Neuronal stem cell (in vitro differentiated cells): ENCODE results near the gene DIO3.

ENCODE experiments used
- DNase-seq: peaks from one replicate; pipeline ENCODE4 v3.0.0-alpha.2; 2013; ENCODE audit warnings: low spot score
- H2AFZ ChIP-seq: one replicate; pipeline ENCODE4 v1.6.1; 2013; ENCODE audit warnings: mild to moderate bottlenecking, low read length, inconsistent platforms
- H2AK5ac ChIP-seq: 2 replicates; pipeline ENCODE4 v1.6.1; 2013; ENCODE audit warnings: low read depth, mild to moderate bottlenecking, inconsistent platforms, low read length, moderate library complexity, mixed read lengths
- H2BK120ac ChIP-seq: 2 replicates; pipeline ENCODE4 v1.6.1; 2013; ENCODE audit warnings: low read depth, mild to moderate bottlenecking, inconsistent platforms, low read length, moderate library complexity, mixed read lengths
- H2BK12ac ChIP-seq: one replicate; pipeline ENCODE4 v1.6.1; 2013; ENCODE audit warnings: low read length, inconsistent platforms
- H2BK15ac ChIP-seq: 2 replicates; pipeline ENCODE4 v1.6.1; 2013; ENCODE audit warnings: mild to moderate bottlenecking, low read length, inconsistent platforms, mixed read lengths
- H2BK5ac ChIP-seq: one replicate; pipeline ENCODE4 v1.6.1; 2013; ENCODE audit warnings: inconsistent platforms, mild to moderate bottlenecking, low read length, moderate library complexity
- H3K14ac ChIP-seq: one replicate; pipeline ENCODE4 v1.6.1; 2013; ENCODE audit warnings: low read length, inconsistent platforms
- H3K18ac ChIP-seq: 2 replicates; pipeline ENCODE4 v1.6.1; 2013; ENCODE audit warnings: low read length, inconsistent platforms
- H3K23ac ChIP-seq: 2 replicates; pipeline ENCODE4 v1.6.1; 2013; ENCODE audit warnings: low read depth, mild to moderate bottlenecking, mixed read lengths, low read length, inconsistent platforms; ENCODE audit not compliant: poor library complexity
- H3K27ac ChIP-seq: replicated peaks from 3 replicates; pipeline ENCODE4 v1.5.1; 2013; ENCODE audit warnings: low read length, inconsistent platforms
- H3K27me3 ChIP-seq, 3 experiments: 2 replicates each; pipeline ENCODE4 v1.6.1; 2013; ENCODE audit warnings: low read length in 3 of 3, mild to moderate bottlenecking in 2 of 3, inconsistent platforms in 1 of 3, low read depth in 1 of 3, mixed read lengths in 1 of 3, moderate library complexity in 1 of 3; ENCODE audit not compliant: control insufficient read depth in 3 of 3, insufficient read depth in 3 of 3
- H3K36me3 ChIP-seq, 2 donors: replicated peaks in 1 of 2; 2 replicates each; pipeline ENCODE4 v1.6.1; 2013; ENCODE audit warnings: low read length in 2 of 2; ENCODE audit not compliant: control insufficient read depth in 2 of 2, insufficient read depth in 2 of 2
- H3K4ac ChIP-seq: 2 replicates; pipeline ENCODE4 v1.6.1; 2013; ENCODE audit warnings: inconsistent platforms, mild to moderate bottlenecking, low read length, moderate library complexity
- H3K4me1 ChIP-seq, 2 donors: 1 replicate in 1 of 2; 2 replicates in 1 of 2; pipeline ENCODE4 v1.6.1; 2013; ENCODE audit warnings: low read length in 2 of 2, low read depth in 1 of 2; ENCODE audit not compliant: control insufficient read depth in 2 of 2, insufficient read depth in 1 of 2
- H3K4me2 ChIP-seq: one replicate; pipeline ENCODE4 v1.6.1; 2013; ENCODE audit warnings: mild to moderate bottlenecking, low read length, inconsistent platforms; ENCODE audit not compliant: insufficient read depth, poor library complexity, severe bottlenecking
- H3K4me3 ChIP-seq, 2 donors: 2 replicates each; pipeline ENCODE4 v1.5.1; 2013; ENCODE audit warnings: low read length in 2 of 2, mild to moderate bottlenecking in 2 of 2, inconsistent platforms in 1 of 2, moderate library complexity in 1 of 2
- H3K79me1 ChIP-seq: one replicate; pipeline ENCODE4 v1.6.1; 2013; ENCODE audit warnings: low read depth, mild to moderate bottlenecking, inconsistent platforms, low read length, moderate library complexity
- H3K9ac ChIP-seq: one replicate; pipeline ENCODE4 v1.6.1; 2013; ENCODE audit warnings: mild to moderate bottlenecking, low read depth, low read length, inconsistent platforms; ENCODE audit not compliant: poor library complexity
- H3K9me3 ChIP-seq, 2 donors: replicated peaks in 1 of 2; 2 replicates each; pipeline versions ENCODE3 to v1.6.1; 2013; ENCODE audit warnings: low read length in 2 of 2, mild to moderate bottlenecking in 2 of 2, inconsistent platforms in 1 of 2, low read depth in 1 of 2, mixed read lengths in 1 of 2, moderate library complexity in 1 of 2; ENCODE audit not compliant: control insufficient read depth in 2 of 2, insufficient read depth in 1 of 2
- H4K8ac ChIP-seq: one replicate; pipeline ENCODE4 v1.6.1; 2013; ENCODE audit warnings: low read depth, mild to moderate bottlenecking, inconsistent platforms, low read length, moderate library complexity
- H4K91ac ChIP-seq: one replicate; pipeline ENCODE4 v1.6.1; 2013; ENCODE audit warnings: low read length, low read depth, mild to moderate bottlenecking, inconsistent platforms; ENCODE audit not compliant: poor library complexity
- WGBS, 2 donors: extraction: QIAGEN DNeasy Blood & Tissue Kit; methylation state at CpG; one replicate each; pipeline ENCODE4 v1.1.7; 2013; ENCODE audit warnings: missing lambda C conversion rate in 2 of 2, mixed read lengths in 1 of 2; ENCODE audit not compliant: insufficient read length in 2 of 2, insufficient replicate concordance in 1 of 2; ENCODE audit errors: extremely low coverage in 2 of 2; 5-methylcytosine and 5-hydroxymethylcytosine counted together

DIO3 gene

DNA sequence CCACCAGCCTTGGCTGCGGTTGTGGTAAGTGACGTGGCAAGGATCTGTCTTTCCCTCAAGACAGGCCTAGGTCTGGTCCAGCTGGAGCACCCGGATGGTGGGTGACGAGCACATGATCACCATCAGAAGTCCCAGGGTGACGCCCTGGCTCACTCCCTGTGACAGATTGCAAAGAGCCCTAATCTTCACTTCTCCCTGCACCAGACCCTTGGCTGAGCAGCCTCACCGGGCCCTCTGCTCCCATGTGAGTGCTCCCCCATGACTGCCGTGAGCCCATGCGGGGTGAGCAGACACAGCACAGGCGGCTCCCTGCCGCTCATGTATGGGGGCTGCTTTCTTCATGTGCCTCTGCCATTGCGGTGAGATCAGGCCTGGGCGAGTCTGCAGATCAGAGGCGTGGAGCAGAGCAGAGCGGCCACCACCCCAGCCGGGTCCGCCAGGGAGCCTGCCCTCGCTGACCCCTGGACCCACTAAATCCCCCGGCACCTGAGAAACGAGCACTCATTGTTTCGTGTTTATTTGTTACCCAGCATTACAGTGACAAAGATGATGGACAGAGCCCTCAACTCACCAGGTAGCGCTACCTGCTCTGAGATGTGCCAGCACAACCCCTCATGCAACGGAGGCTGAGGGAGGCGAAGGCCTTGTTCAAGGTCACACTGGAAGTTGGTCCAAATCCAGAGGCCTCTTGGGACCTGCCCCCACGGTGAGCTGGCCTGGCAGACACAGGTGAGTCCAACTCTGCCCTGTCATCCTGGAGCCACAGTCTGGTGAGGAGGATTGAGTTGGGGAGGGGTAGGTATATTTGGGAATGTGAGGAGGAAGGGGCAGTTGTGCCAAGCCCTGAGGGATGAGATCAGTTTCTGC, 9.3 kb upstream of the DIO3 start:
- Histone ChIP-seq H2BK5ac (no peak overlapping the region), H3K23ac (peak overlapping the region; percentile 27), H3K9me3 (no peaks in the 10 kb centered on the region), H2BK12ac (no peak overlapping the region), H4K91ac (no peak overlapping the region), H3K4me3 (no peak overlapping the region), H4K8ac (no peak overlapping the region), H3K27me3 (peaks cover 0 to 2% (median 0%) of the 10 kb centered on the region in 3 experiments), H3K27ac (no peak overlapping the region), H3K14ac (no peak overlapping the region), H3K4me2 (no peak overlapping the region), H2AK5ac (no peak overlapping the region), H2AFZ (no peak overlapping the region), H3K4me1 (no peaks in the 10 kb centered on the region), H3K9ac (no peak overlapping the region), H3K4ac (no peak overlapping the region), H3K79me1 (no peaks in the 10 kb centered on the region), H2BK120ac (no peak overlapping the region), H3K36me3 (no peaks in the 10 kb centered on the region), H3K18ac (peak overlapping the region; percentile 4), H2BK15ac (no peak overlapping the region)
- DNase-seq = no peak
- WGBS, 2 donors = no CpG with 5 or more reads among the region's 24 CpGs

DNA sequence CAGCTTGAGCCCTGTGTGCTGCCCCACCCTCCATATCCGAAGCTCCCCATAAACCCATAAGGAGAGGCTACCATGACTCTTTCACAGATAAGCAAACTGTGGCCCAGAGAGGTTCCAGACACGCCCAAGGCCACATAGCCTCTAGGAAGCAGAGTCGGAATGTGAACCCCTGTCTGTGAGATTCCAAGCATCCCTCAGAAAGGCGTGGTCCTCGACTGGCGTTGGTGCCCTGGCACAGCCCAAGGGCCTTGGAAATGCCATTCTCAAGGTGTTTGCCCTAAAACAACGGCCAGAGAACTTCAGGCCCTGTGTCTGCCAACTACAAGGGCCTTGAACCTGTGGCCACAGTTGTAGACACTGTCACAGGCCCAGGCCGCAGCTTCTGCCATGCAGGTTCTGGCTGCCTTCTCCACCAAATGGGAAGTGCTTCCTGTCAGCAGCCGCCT, 8.5 kb upstream of the DIO3 start:
- Histone ChIP-seq H4K91ac (no peak overlapping the region), H2BK12ac (no peak overlapping the region), H4K8ac (no peak overlapping the region), H3K9me3 (no peaks in the 10 kb centered on the region), H3K27ac (no peak overlapping the region), H3K4me2 (no peak overlapping the region), H3K14ac (no peak overlapping the region), H3K4me1 (no peaks in the 10 kb centered on the region), H2BK120ac (no peak overlapping the region), H3K18ac (no peak overlapping the region), H2BK5ac (no peak overlapping the region), H3K79me1 (no peaks in the 10 kb centered on the region), H3K36me3 (no peaks in the 10 kb centered on the region), H3K4ac (no peak overlapping the region), H3K23ac (no peak overlapping the region), H2AK5ac (no peak overlapping the region), H2AFZ (no peak overlapping the region), H3K9ac (no peak overlapping the region), H3K27me3 (peaks cover 0 to 6% (median 2%) of the 10 kb centered on the region in 3 experiments), H2BK15ac (no peak overlapping the region), H3K4me3 (no peak overlapping the region)
- no peak for DNase-seq
- WGBS, 2 donors = no CpG with 5 or more reads among the region's 9 CpGs

DNA sequence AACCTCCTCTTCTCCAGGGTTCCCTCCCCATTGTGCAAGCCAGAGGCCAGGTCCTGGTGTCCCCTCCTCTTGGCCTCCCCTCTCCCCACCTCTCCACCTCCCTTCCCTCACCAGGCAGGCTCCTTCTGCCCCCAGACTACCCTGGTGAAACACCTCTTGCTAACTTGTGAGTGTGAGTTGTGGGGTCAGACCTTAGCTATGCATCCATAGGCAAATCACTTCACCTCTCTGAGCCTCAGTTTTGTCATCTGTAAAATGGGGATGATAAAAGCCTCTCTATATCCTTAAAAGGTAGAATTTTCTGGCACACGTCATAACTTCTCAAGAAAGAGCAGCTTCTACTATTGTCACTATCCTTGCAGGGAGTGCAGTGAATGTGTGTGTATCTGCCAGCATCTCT, 7.9 kb upstream of the DIO3 start:
- Histone ChIP-seq H4K91ac (no peak overlapping the region), H3K79me1 (no peaks in the 10 kb centered on the region), H3K18ac (no peak overlapping the region), H3K27me3 (peaks cover 0 to 11% (median 5%) of the 10 kb centered on the region in 3 experiments), H4K8ac (no peak overlapping the region), H3K14ac (no peak overlapping the region), H3K9ac (no peak overlapping the region), H3K4me3 (no peak overlapping the region), H2BK5ac (no peak overlapping the region), H3K4me1 (no peaks in the 10 kb centered on the region), H3K4ac (no peak overlapping the region), H2BK120ac (no peak overlapping the region), H3K23ac (no peak overlapping the region), H3K4me2 (no peak overlapping the region), H2AK5ac (no peak overlapping the region), H2BK15ac (no peak overlapping the region), H2BK12ac (no peak overlapping the region), H3K9me3 (no peaks in the 10 kb centered on the region), H3K36me3 (no peaks in the 10 kb centered on the region), H3K27ac (no peak overlapping the region), H2AFZ (no peak overlapping the region)
- WGBS, 2 donors = no CpG with 5 or more reads among the region's 1 CpG
- no peak for DNase-seq

DNA sequence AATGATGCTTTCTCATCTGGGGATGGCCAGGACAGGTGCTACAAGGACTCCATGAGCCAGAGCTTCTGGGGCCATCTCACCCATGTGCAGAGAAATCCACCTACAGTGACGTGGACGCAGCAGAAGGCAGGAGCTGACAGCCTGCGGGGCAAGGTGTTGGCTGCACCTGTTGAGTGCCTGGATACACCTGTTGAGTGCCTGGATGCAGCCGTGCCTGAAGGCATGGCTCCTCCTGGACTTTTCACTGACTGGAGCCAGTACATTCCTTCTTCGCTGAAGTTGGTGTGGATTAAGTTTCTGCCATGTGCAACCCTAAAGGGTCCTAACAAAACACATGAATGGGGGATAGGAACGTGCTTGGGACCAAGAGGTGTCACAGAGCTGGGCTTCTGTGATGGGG, 7.4 kb upstream of the DIO3 start:
- H4K91ac ChIP-seq = no peak overlapping the region
- no peak overlapping the region for H3K27ac ChIP-seq
- H2BK15ac ChIP-seq = no peak overlapping the region
- no peaks in the 10 kb centered on the region for H3K79me1 ChIP-seq
- H3K4me1 ChIP-seq = peaks cover 2 to 4% of the 10 kb centered on the region in 2 donors
- H2BK12ac ChIP-seq = no peak overlapping the region
- no peaks in the 10 kb centered on the region for H3K36me3 ChIP-seq
- DNase-seq = no peak
- H4K8ac ChIP-seq = no peak overlapping the region
- H2AK5ac ChIP-seq = no peak overlapping the region
- peaks cover 0 to 16% (median 11%) of the 10 kb centered on the region in 3 experiments for H3K27me3 ChIP-seq
- no peak overlapping the region for H3K4me3 ChIP-seq
- H3K23ac ChIP-seq = no peak overlapping the region
- H3K14ac ChIP-seq = no peak overlapping the region
- no peak overlapping the region for H2AFZ ChIP-seq
- no peaks in the 10 kb centered on the region for H3K9me3 ChIP-seq
- no peak overlapping the region for H2BK120ac ChIP-seq
- H3K4ac ChIP-seq = no peak overlapping the region
- H3K9ac ChIP-seq = no peak overlapping the region
- no peak overlapping the region for H2BK5ac ChIP-seq
- no peak overlapping the region for H3K4me2 ChIP-seq
- WGBS, 2 donors = no CpG with 5 or more reads among the region's 6 CpGs
- no peak overlapping the region for H3K18ac ChIP-seq
